Stimulated activated effector memory CD8-positive, alpha-beta T cell treated with anti-CD3 and anti-CD28 coated beads, Interleukin-12 subunit alpha, Interleukin-12 subunit beta, amount 100 ng/mL, for 72 hours (primary cell): ENCODE measurements around the gene TNFSF15.

Source experiments
- ATAC-seq: fragments of 150-1000 bp; cut with Tn5 transposase; 2 replicates; pipeline ENCODE4 v1.10.0; 2021
- DNase-seq, 2 donors: peaks; one replicate each; pipeline ENCODE4 v3.0.0; 2021 to 2022; ENCODE audit warnings: low spot score in 2 of 2
- H3K27ac Mint-ChIP-seq: one replicate; pipeline ENCODE4 v1.8.0; 2022; ENCODE audit warnings: mild to moderate bottlenecking, mixed read lengths
- H3K36me3 Mint-ChIP-seq: one replicate; pipeline ENCODE4 v1.8.0; 2022; ENCODE audit warnings: mild to moderate bottlenecking, mixed read lengths
- H3K4me1 Mint-ChIP-seq: one replicate; pipeline ENCODE4 v1.8.0; 2022; ENCODE audit warnings: mixed read lengths
- H3K4me3 Mint-ChIP-seq: one replicate; pipeline ENCODE4 v1.8.0; 2022; ENCODE audit warnings: mild to moderate bottlenecking, mixed read lengths
- H3K9me3 Mint-ChIP-seq: one replicate; pipeline ENCODE4 v1.8.0; 2022; ENCODE audit warnings: mixed read lengths

TNFSF15 gene

DNA sequence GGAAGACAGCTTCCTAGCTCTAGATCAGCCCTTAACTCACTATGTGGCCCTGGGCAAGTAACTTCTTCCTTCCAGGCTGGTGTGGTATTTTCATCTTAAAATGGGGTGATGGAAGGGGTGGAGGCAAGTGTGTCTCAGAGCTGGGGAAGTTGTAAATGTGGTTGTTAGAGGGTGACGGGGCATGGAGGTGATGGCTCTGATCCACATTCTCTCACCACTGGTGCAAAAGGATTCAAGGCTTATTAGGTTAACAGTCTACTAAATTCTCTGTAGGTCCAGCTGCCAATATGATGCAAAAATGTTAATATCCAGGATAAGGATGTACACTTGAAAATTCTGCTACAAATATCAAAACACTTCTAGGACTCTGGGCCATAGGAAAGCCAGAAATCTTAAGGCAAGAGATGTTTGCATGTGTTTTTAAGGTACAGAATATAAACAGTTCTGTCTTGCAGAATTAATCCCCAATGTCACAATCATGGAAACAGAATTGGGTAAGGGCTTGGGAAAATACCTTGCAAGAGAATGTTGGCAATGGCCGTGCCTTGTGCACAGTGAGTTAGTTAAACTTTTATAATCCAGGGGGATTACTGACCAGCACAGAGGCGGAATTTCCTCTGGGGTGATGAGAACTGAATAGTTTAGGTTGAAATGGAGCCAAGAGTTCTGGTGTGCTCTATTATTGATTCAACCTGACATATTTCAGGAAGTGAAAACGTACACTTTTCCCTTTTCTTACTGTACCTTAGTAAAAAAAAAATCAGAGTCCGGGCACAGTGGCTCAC lies 19.8 kb downstream of the TNFSF15 start:
- ATAC-seq (no peak), DNase-seq (no peak)
- H3K4me3 Mint-ChIP-seq, result no peak overlapping the region
- no peaks in the 10 kb centered on the region for H3K36me3 Mint-ChIP-seq
- no peaks in the 10 kb centered on the region for H3K4me1 Mint-ChIP-seq
- H3K9me3 Mint-ChIP-seq, result no peaks in the 10 kb centered on the region
- H3K27ac Mint-ChIP-seq, result no peak overlapping the region

DNA sequence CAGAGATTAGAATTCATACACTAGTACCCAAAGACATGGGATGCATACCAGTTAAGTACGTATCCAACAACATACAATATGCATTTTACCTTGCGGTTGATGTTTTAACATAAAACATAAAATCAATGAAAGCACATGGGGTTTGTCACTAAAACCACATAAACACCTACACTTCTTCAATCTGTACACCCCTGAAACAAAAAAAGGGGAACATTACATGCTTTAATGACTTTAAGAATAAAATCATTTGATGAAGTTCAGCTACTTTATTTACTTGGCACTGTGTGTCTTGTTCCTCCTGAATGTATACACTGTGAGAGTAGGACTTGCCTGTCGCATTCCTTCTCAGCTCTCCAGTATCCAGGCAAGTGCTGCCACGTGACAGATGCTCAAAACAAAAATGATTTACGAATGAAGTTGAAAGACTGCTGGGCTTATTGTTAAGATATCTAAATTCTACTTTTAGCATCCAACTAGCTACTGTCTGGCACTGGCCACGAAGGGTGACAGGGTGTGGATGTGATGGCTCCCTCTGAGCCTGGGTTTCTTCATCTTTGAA lies 21.0 kb downstream of the TNFSF15 start:
- Mint-ChIP-seq H3K36me3 (no peaks in the 10 kb centered on the region), H3K27ac (no peak overlapping the region), H3K9me3 (no peaks in the 10 kb centered on the region), H3K4me1 (no peaks in the 10 kb centered on the region), H3K4me3 (no peak overlapping the region)
- DNase-seq (no peak), ATAC-seq (no peak)

DNA sequence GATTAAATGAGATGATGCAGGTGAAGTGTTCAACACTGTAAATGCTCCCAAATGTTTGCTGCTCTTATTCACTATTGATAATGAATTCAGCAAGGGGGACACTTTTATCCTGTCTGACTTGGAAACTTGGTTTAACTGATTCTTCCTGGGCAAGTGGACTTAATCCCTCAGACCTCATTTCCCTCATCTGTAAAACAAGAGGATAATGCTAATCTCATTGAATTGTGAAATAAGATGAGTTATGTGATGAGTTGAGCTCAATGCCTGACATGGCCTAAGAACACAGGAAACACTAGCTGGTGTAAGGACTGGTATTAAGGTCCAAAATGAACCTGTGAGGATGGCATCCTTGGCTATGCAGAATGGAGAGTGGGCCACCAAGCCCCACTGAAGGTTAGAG lies 23.3 kb downstream of the TNFSF15 start:
- H3K4me1 Mint-ChIP-seq, result peaks cover 5% of the 10 kb centered on the region
- no peak overlapping the region for H3K4me3 Mint-ChIP-seq
- no peaks in the 10 kb centered on the region for H3K36me3 Mint-ChIP-seq
- DNase-seq (no peak), ATAC-seq (no peak)
- H3K9me3 Mint-ChIP-seq, result no peaks in the 10 kb centered on the region
- no peak overlapping the region for H3K27ac Mint-ChIP-seq

DNA sequence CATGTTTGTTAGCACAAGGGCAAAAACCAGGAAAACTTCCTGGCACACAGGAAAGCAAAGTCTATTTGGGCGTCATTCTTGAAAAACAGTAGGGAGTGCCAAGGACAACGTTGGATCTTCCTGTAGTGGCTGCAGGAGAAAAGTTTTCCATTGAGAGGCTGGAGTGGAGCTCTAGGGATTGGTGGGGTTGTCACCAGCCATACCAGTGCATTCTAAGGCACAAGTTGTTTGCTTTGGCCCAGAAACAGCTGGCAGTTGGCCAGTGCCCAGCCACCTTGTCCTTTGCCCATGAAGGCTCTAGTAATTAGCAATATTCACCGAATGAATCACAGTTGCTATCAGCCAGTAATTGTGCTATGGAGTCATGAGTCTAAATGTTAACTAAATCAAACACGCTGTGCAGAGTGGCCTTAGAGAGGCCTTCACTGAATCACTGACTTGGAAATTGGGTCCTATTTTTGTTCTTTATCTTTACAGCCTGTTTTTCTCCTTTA lies 26.4 kb downstream of the TNFSF15 start:
- DNase-seq (no peak), ATAC-seq (no peak)
- H3K27ac Mint-ChIP-seq, result no peak overlapping the region
- peaks cover 10% of the 10 kb centered on the region for H3K4me1 Mint-ChIP-seq
- no peaks in the 10 kb centered on the region for H3K9me3 Mint-ChIP-seq
- H3K36me3 Mint-ChIP-seq, result no peaks in the 10 kb centered on the region
- no peak overlapping the region for H3K4me3 Mint-ChIP-seq

DNA sequence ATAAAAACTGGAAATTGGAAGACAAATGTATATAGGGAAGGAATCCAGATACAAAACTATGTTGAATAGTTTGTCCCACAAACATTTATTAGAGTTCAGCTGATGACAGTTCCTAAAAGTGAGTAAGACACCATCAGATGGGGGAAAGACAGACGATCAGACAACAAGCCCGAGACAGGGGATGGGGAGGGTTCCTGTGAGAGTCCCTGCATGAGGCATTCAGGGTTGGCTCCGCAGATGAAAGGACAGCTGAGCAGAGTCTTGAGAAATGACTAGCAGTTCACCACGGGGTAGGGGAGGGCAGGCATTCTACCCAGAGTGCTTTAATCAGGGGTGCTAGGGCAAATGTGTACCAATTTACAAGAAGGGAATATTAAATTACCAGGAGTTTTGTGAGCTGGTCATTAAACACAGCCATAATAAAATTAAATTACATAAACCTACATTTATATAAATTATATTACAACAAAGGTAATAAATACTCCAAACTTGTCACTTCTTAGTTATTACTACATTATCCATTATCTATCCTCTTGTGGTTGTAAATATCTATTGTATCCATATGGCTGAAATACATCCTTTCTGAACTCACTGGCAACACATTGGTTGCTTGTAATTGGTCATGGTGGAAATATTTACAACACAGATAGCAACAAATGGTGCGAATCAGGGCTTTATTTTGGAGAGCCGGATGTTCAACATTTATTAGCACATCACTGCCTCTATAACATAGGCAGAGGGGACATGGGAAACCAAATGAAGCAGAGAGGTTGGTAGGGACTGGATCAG lies 27.8 kb downstream of the TNFSF15 start:
- peaks cover 10% of the 10 kb centered on the region for H3K4me1 Mint-ChIP-seq
- no peak overlapping the region for H3K27ac Mint-ChIP-seq
- ATAC-seq, result peak; percentile 72
- H3K9me3 Mint-ChIP-seq, result no peaks in the 10 kb centered on the region
- no peaks in the 10 kb centered on the region for H3K36me3 Mint-ChIP-seq
- no peak overlapping the region for H3K4me3 Mint-ChIP-seq
- no peak for DNase-seq

DNA sequence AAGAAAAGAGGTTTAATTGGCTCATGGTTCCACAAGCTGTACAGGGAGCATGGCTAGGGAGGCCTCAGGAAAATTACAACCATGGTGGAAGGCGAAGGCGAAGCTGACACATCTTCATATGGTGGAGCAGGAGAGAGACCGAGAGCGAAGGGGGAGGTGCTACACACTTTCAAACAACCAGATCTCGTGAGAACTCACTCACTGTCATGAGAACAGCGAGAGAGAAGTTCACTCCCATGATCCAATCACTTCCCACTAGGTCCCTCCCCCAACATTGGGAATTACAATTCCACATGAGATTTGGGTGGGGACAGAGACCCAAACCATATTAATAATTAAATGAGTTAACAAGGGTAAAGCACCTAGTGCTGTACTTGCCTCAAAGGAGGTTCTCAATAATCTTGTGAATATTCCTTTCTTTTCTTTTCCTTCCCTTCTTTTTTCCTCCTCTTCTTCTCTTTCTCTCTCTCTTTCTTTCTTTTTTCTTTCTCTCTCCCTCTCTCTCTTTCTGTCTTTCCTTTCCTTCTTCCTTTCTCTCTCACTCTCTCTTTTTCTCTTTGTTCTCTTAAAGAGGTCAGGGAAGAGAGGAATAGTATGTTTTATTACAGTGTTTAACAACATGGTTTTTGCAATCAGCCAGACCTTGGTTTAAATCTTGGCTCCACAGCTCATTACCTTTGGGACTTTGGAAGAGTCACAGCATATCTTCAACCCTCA lies 29.0 kb downstream of the TNFSF15 start:
- ATAC-seq (no peak), DNase-seq (no peak)
- Mint-ChIP-seq H3K36me3 (no peaks in the 10 kb centered on the region), H3K27ac (no peak overlapping the region), H3K9me3 (no peaks in the 10 kb centered on the region), H3K4me3 (no peak overlapping the region), H3K4me1 (peaks cover 10% of the 10 kb centered on the region)

DNA sequence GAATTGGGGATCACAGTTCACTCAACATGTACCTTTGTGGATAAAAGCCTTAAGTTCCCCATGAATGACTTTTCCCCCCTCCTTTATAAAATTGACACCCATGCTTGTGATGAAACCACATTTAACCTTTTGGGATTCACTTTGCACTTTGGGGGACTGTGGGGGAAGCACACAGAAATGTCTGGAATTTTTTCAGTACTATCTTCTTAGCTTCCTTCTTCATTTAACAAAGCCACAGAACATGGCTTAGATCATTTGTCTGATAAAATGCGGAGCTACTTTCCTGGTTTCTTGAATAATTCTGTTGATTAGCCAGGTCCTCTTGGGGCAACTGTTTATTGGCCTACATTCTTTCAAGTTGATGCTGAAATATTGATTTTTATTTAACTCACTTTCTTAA lies 29.9 kb downstream of the TNFSF15 start:
- Mint-ChIP-seq H3K36me3 (no peaks in the 10 kb centered on the region), H3K4me3 (no peak overlapping the region), H3K27ac (no peak overlapping the region), H3K9me3 (no peaks in the 10 kb centered on the region), H3K4me1 (peaks cover 10% of the 10 kb centered on the region)
- DNase-seq (no peak), ATAC-seq (no peak)

DNA sequence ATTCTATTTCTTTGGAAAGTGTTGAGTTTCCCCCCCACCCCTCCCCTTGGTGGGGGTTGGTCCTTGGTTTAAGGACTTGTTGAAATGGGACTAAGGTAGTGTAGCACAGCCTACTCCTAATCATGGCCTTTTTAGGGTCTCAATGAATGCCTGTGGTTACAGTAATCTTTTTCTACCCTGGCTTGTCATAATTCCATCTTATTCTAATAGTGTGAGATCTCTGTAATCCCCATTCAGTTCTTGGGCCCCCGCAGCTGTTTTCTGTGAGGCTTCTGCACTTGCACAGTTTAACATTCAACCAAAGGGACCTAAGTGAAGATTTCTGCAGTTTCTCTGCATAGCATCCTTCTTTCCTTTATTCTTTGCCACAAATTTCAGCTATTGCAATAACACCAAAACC lies 30.7 kb downstream of the TNFSF15 start:
- ATAC-seq (no peak), DNase-seq (no peak)
- Mint-ChIP-seq H3K27ac (no peak overlapping the region), H3K36me3 (no peaks in the 10 kb centered on the region), H3K4me1 (peaks cover 10% of the 10 kb centered on the region), H3K4me3 (no peak overlapping the region), H3K9me3 (no peaks in the 10 kb centered on the region)

DNA sequence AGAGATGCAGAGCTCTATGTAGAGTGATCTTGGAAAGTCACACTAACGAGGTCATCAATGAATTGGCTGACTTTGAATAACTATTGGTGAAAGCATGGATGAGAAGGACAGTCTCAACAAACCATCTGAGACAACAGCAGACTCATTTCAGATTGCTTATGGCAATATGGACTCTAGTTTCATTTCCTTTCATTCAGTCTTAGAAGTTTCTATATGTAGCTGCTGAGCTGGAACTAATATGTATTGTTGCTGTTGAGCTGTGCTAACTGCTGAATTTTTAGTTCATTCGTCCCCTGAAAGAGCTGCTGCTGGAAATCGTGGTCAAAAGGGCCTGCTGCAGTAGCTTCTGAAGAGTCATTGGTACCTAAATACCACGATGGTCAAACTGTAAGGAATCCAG lies 31.3 kb downstream of the TNFSF15 start:
- no peaks in the 10 kb centered on the region for H3K36me3 Mint-ChIP-seq
- peak; percentile 63 for ATAC-seq
- H3K27ac Mint-ChIP-seq, result no peak overlapping the region
- DNase-seq, result no peak
- H3K4me3 Mint-ChIP-seq, result no peak overlapping the region
- no peaks in the 10 kb centered on the region for H3K9me3 Mint-ChIP-seq
- H3K4me1 Mint-ChIP-seq, result peaks cover 10% of the 10 kb centered on the region

DNA sequence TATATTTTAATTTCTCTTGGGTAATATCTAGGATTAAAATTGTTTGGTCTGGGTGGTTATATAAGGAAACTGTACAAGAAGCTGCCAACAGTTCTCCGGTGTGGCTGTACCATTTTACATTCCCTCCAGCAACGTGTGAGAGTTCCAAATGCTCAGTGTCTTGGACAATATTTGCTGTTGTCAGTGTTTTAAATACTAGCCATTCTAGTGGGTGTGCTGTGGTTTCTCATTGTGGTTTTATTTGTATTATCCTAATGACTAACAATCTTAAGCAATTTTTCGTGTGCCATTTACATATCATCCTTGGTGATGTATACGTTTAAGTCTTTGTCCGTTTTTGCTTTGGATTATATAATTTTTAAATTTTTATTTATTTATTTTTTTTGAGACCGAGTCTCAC lies 34.0 kb downstream of the TNFSF15 start:
- peaks cover 5% of the 10 kb centered on the region for H3K4me1 Mint-ChIP-seq
- ATAC-seq (no peak), DNase-seq (no peak)
- H3K36me3 Mint-ChIP-seq, result no peaks in the 10 kb centered on the region
- H3K27ac Mint-ChIP-seq, result no peak overlapping the region
- H3K9me3 Mint-ChIP-seq, result no peaks in the 10 kb centered on the region
- no peak overlapping the region for H3K4me3 Mint-ChIP-seq

DNA sequence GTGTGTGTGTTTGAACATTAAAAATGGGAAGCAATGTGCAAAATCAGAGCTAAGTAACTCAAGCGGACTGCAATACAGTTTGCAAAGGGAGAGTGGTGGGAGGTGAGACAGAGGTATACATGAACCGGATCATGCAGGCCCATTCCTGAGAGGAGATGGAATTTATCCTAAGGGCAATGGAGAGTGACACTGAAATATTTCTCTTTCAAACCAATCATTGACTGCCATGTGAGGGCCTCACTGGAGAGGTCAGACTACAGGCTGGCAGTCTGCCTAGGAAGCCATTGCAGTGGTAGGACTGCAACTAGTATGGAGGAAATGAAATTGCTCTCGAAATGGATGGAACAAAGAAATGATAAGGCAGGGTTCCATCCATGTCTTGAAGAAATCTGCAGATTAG lies 34.8 kb downstream of the TNFSF15 start:
- DNase-seq, result no peak
- no peak for ATAC-seq
- no peaks in the 10 kb centered on the region for H3K9me3 Mint-ChIP-seq
- peaks cover 5% of the 10 kb centered on the region for H3K4me1 Mint-ChIP-seq
- H3K27ac Mint-ChIP-seq, result no peak overlapping the region
- H3K4me3 Mint-ChIP-seq, result no peak overlapping the region
- no peaks in the 10 kb centered on the region for H3K36me3 Mint-ChIP-seq

DNA sequence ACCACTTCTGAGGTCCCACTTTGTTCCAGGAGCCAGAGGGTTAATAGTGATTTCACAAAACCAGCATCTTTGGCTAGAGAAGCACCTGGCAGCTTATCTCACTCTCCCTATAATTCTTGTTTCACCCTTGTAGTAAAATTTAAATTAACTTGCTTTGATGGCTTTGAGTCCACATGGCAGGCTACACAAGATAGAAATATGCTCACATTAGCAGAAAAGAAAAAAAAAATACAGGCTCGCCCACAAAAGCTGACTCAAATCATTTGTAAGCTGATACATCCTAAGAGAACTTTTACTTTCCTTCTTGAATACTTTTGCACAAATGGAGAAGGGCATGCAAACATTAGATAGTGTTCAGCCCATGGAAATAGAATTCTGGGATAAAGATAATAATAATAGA lies 36.2 kb downstream of the TNFSF15 start:
- DNase-seq (no peak), ATAC-seq (peak; percentile 59)
- Mint-ChIP-seq H3K4me3 (no peak overlapping the region), H3K27ac (no peak overlapping the region), H3K9me3 (no peaks in the 10 kb centered on the region), H3K36me3 (no peaks in the 10 kb centered on the region), H3K4me1 (no peaks in the 10 kb centered on the region)

DNA sequence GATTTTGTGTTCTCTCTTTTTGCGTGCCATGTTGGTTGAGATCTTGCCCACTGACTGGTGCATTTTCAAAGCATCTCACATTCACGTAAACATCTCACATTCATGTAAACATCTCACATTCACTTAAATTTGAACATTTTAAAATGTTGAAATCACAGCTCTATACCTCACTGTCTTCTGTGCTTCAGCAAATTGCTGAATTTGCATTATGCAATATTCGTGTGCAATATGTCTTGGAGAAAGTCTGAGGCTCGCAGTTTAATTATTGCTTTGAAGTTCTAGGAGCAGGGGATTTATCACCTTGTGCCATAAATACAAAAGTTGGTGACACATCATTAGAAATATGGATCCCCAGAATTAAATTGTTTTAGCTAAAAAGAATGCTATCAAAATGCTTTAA lies 42.6 kb downstream of the TNFSF15 start:
- DNase-seq, result no peak
- Mint-ChIP-seq H3K9me3 (no peaks in the 10 kb centered on the region), H3K4me1 (no peaks in the 10 kb centered on the region), H3K36me3 (no peaks in the 10 kb centered on the region), H3K27ac (no peak overlapping the region), H3K4me3 (no peak overlapping the region)
- no peak for ATAC-seq

DNA sequence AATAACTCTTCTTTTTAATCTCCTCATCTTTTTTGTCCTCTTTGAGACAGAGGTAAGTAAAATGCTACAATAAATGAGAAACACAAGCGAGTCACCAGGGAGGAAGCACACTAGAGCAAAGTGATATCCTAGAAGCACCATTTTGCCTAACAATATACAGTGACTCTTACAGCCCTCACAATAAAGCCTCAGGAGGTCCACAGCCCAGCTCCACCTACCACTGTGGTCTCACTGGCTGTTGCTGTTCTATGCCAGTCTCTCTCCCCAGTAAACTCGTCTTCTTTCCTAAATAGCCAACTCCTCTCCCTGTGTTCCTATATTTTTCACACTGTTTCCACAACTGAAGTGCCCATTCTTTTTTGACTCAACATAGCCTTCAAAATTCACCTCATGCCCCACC lies 44.3 kb downstream of the TNFSF15 start:
- no peak overlapping the region for H3K27ac Mint-ChIP-seq
- no peak overlapping the region for H3K4me3 Mint-ChIP-seq
- ATAC-seq (no peak), DNase-seq (no peak)
- no peaks in the 10 kb centered on the region for H3K9me3 Mint-ChIP-seq
- peaks cover 5% of the 10 kb centered on the region for H3K4me1 Mint-ChIP-seq
- H3K36me3 Mint-ChIP-seq, result no peaks in the 10 kb centered on the region
